Activated B cell treated with CpG ODN at 0.5 μM for 24 hours (primary cell): Measurements from ENCODE around the gene PRKG2. TPM values are rescaled to one million over a fixed set of nuclear protein-coding genes. Genes with fewer than 3 reads are reported as not detected.
"Not testable (repeated sequence)": the region's sequence is repeated elsewhere in the genome, so short reads cannot be mapped to it uniquely, and the experiment has no call there.

Experiments
- ATAC-seq: fragments of 200-7000 bp; cut with Tn5 transposase; one replicate; pipeline ENCODE4 v1.10.0; 2021; ENCODE audit warnings: low read depth, mild to moderate bottlenecking, moderate library complexity
- CTCF ChIA-PET: fragments of 350-600 bp; sonication (Branson Sonifier 250); formaldehyde crosslinking; loops from one replicate; lab custom pipeline; 2021; ENCODE audit warnings: antibody characterized with exemption; lab: Charles Lee
- POLR2A ChIA-PET: fragments of 350-600 bp; sonication (Branson Sonifier 250); formaldehyde crosslinking; loops from one replicate; lab custom pipeline; 2021; ENCODE audit warnings: antibody characterized with exemption; lab: Charles Lee
- DNase-seq: peaks from one replicate; pipeline ENCODE4 v3.0.0; 2022
- H3K27ac Mint-ChIP-seq: one replicate; pipeline ENCODE4 v1.8.0; 2020; ENCODE audit warnings: mixed read lengths
- H3K27me3 Mint-ChIP-seq: one replicate; pipeline ENCODE4 v1.8.0; 2021; ENCODE audit warnings: mixed read lengths
- H3K36me3 Mint-ChIP-seq: one replicate; pipeline ENCODE4 v1.8.0; 2021; ENCODE audit warnings: low read depth, mixed read lengths
- H3K4me1 Mint-ChIP-seq: one replicate; pipeline ENCODE4 v1.8.0; 2021; ENCODE audit warnings: mixed read lengths
- H3K4me3 Mint-ChIP-seq: one replicate; pipeline ENCODE4 v1.8.0; 2020; ENCODE audit warnings: mild to moderate bottlenecking, mixed read lengths
- H3K9me3 Mint-ChIP-seq: one replicate; pipeline ENCODE4 v1.8.0; 2020; ENCODE audit warnings: mixed read lengths
- CTCF ChIP-seq: fragments of 200-600 bp; IDR thresholded peaks from one replicate; pipeline ENCODE4 v1.8.0; 2022; ENCODE audit warnings: antibody characterized with exemption, mild to moderate bottlenecking
- intact Hi-C: fragments of 100-400 bp; cut with micrococcal nuclease; formaldehyde crosslinking; loops from one replicate; pipeline ENCODE4 v1.15.1; 2024
- total RNA-seq: library from RNA; stranded (reverse); gene quantifications from 2 replicates; pipeline ENCODE4 v1.2.3, GENCODE V29; 2022

PRKG2 gene
- total RNA-seq, 1 donor from 2014 or later = 0.35 TPM

- DNase-seq = no peak
- ATAC-seq = no peak
- H3K9me3 Mint-ChIP-seq = peaks cover 3% of the 10 kb centered on the region
- intact Hi-C loops = no loop called here
- no peak for TF ChIP-seq CTCF
- CTCF ChIA-PET = no interaction called here
- no peak overlapping the region for H3K27ac Mint-ChIP-seq
- no peaks in the 10 kb centered on the region for H3K27me3 Mint-ChIP-seq
- H3K4me3 Mint-ChIP-seq = no peak overlapping the region
- POLR2A ChIA-PET = no interaction called here
- no peaks in the 10 kb centered on the region for H3K36me3 Mint-ChIP-seq
- H3K4me1 Mint-ChIP-seq = no peaks in the 10 kb centered on the region
These were observed 52.1 kb downstream of the PRKG2 start for GRCh38 chr4:81162752-81163458.

GRCh38 chr4:81153714-81154323 lies 61.2 kb downstream of the PRKG2 start:
- DNase-seq, H3K27me3 Mint-ChIP-seq, CTCF ChIA-PET, H3K4me1 Mint-ChIP-seq, ATAC-seq, H3K36me3 Mint-ChIP-seq, H3K9me3 Mint-ChIP-seq, POLR2A ChIA-PET, intact Hi-C loops: not testable (repeated sequence)
- peak overlapping the region; percentile 85 for H3K4me3 Mint-ChIP-seq
- peak overlapping the region; percentile 76 for H3K27ac Mint-ChIP-seq

- peaks cover 2% of the 10 kb centered on the region for H3K4me1 Mint-ChIP-seq
- H3K27ac Mint-ChIP-seq = peak overlapping the region; percentile 76
- POLR2A ChIA-PET = no interaction called here
- CTCF ChIA-PET = no interaction called here
- no peaks in the 10 kb centered on the region for H3K9me3 Mint-ChIP-seq
- ATAC-seq (no peak), DNase-seq (no peak)
- H3K27me3 Mint-ChIP-seq = no peaks in the 10 kb centered on the region
- H3K36me3 Mint-ChIP-seq = no peaks in the 10 kb centered on the region
- intact Hi-C loops = no loop called here
- peak overlapping the region; percentile 85 for H3K4me3 Mint-ChIP-seq
- no peak for TF ChIP-seq CTCF
These were observed 61.9 kb downstream of the PRKG2 start for GRCh38 chr4:81152839-81153713.

- H3K36me3 Mint-ChIP-seq = no peaks in the 10 kb centered on the region
- intact Hi-C loops = no loop called here
- H3K4me3 Mint-ChIP-seq = no peak overlapping the region
- H3K27me3 Mint-ChIP-seq = no peaks in the 10 kb centered on the region
- ATAC-seq (no peak), DNase-seq (no peak)
- ChIA-PET CTCF (no interaction called here), POLR2A (no interaction called here)
- no peaks in the 10 kb centered on the region for H3K9me3 Mint-ChIP-seq
- no peak overlapping the region for H3K27ac Mint-ChIP-seq
- TF ChIP-seq CTCF = no peak
- H3K4me1 Mint-ChIP-seq = peaks cover 2% of the 10 kb centered on the region
These were observed 65.0 kb downstream of the PRKG2 start for GRCh38 chr4:81149976-81150375.

GRCh38 chr4:81148576-81148975 lies 66.4 kb downstream of the PRKG2 start:
- intact Hi-C loops = no loop called here
- ChIA-PET CTCF (no interaction called here), POLR2A (no interaction called here)
- no peaks in the 10 kb centered on the region for H3K27me3 Mint-ChIP-seq
- H3K4me3 Mint-ChIP-seq = no peak overlapping the region
- ATAC-seq = no peak
- no peak for DNase-seq
- no peak overlapping the region for H3K27ac Mint-ChIP-seq
- H3K36me3 Mint-ChIP-seq = no peaks in the 10 kb centered on the region
- H3K4me1 Mint-ChIP-seq = no peaks in the 10 kb centered on the region
- H3K9me3 Mint-ChIP-seq = no peaks in the 10 kb centered on the region
- TF ChIP-seq CTCF = no peak
